Activated CD8-positive, alpha-beta memory T cell treated with anti-CD3 and anti-CD28 coated beads, Interleukin-2, amount 50 U/mL, for 4 hours (primary cell): ENCODE measurements around the gene EPC1.

Experiments
- DNase-seq: peaks from one replicate; pipeline ENCODE4 v3.0.0-alpha.2; 2020

Gene EPC1

GRCh38 chr10:32330214-32330613 is 16.7 kb downstream of the EPC1 start:
- no peak for DNase-seq

- DNase-seq = no peak
Measured at GRCh38 chr10:32329061-32329460, 17.9 kb downstream of the EPC1 start.

GRCh38 chr10:32328499-32328898 is 18.5 kb downstream of the EPC1 start:
- DNase-seq = no peak

- no peak for DNase-seq
Measured at GRCh38 chr10:32327364-32327691, 19.6 kb downstream of the EPC1 start.

GRCh38 chr10:32326680-32327363 is 20.1 kb downstream of the EPC1 start:
- no peak for DNase-seq

- DNase-seq = no peak
Measured at GRCh38 chr10:32326119-32326518, 20.8 kb downstream of the EPC1 start.

GRCh38 chr10:32323051-32323450 is 23.9 kb downstream of the EPC1 start:
- no peak for DNase-seq

GRCh38 chr10:32321016-32321631 is 25.8 kb downstream of the EPC1 start:
- DNase-seq = no peak

- DNase-seq = no peak
Measured at GRCh38 chr10:32318476-32318896, 28.5 kb downstream of the EPC1 start.

- no peak for DNase-seq
Measured at GRCh38 chr10:32317795-32318357, 29.1 kb downstream of the EPC1 start.

GRCh38 chr10:32315424-32315823 is 31.5 kb downstream of the EPC1 start:
- DNase-seq = no peak

GRCh38 chr10:32314588-32314987 is 32.4 kb downstream of the EPC1 start:
- no peak for DNase-seq

GRCh38 chr10:32308027-32308603 is 38.8 kb downstream of the EPC1 start:
- no peak for DNase-seq

- DNase-seq = no peak
Measured at GRCh38 chr10:32307609-32308008, 39.3 kb downstream of the EPC1 start.

- no peak for DNase-seq
Measured at GRCh38 chr10:32299354-32299980, 47.5 kb downstream of the EPC1 start.

- no peak for DNase-seq
Measured at GRCh38 chr10:32298075-32298812, 48.7 kb downstream of the EPC1 start.

GRCh38 chr10:32295027-32295426 is 51.9 kb downstream of the EPC1 start:
- no peak for DNase-seq

- no peak for DNase-seq
Measured at GRCh38 chr10:32293581-32293980, 53.4 kb downstream of the EPC1 start.

- DNase-seq = no peak
Measured at GRCh38 chr10:32279795-32280194, 67.2 kb downstream of the EPC1 start.

- DNase-seq = no peak
Measured at GRCh38 chr10:32273336-32273735, 73.6 kb downstream of the EPC1 start.

- no peak for DNase-seq
Measured at GRCh38 chr10:32271617-32272016, 75.3 kb downstream of the EPC1 start.

- no peak for DNase-seq
Measured at GRCh38 chr10:32269343-32270100, 77.4 kb downstream of the EPC1 start.
